Fibroblast of the aortic adventitia (primary cell): ENCODE data around the gene TPGS1. TPM values are rescaled to one million over a fixed set of nuclear protein-coding genes. Genes with fewer than 3 reads are reported as not detected.

ENCODE experiments used
- DNase-seq: peaks from one replicate; pipeline ENCODE4 v3.0.0-alpha.2; 2010; ENCODE audit warnings: low read depth
- H3K4me3 ChIP-seq: 2 replicates; pipeline ENCODE4 v1.5.1; 2011; ENCODE audit warnings: low read depth, mild to moderate bottlenecking, control low read depth, low read length, moderate library complexity
- total RNA-seq: library from RNA; depleted of rRNA; stranded (reverse); fragments of >200 nt; gene quantifications from 2 replicates; pipeline ENCODE4 v1.2.3, GENCODE V29; 2012; ENCODE audit warnings: low replicate concordance
- TF ChIP-seq, protein P1 (sequence below): IDR thresholded peaks from 2 replicates; pipeline ENCODE4 v1.5.1; 2011; ENCODE audit warnings: mild to moderate bottlenecking, low read length, control low read depth, inconsistent platforms; ENCODE audit not compliant: insufficient read depth

The TPGS1 gene
- total RNA-seq, 1 donor = 25.2 TPM

DNA sequence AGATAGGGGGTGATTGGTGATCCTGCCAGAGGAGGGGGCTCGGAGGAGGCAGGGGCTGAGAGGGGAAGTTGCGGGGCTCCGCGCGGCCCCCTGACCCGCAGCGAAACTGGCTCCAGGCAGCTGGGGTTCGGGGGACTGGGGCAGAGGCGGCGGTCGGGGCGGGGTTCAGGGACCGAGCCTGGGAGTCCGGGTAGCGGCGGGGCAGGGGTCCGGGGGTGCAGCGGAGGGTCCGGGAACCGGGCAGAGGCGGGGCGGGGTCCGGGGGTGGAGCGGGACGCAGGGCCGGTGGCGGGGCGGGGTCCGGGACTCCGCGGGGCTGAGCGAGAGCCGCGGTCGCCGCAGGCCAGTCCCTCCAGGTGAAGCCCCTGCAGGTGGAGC lies 9.8 kb upstream of the TPGS1 start:
- no peak overlapping the region for H3K4me3 ChIP-seq
- no peak for DNase-seq
- TF ChIP-seq, protein P1, sequence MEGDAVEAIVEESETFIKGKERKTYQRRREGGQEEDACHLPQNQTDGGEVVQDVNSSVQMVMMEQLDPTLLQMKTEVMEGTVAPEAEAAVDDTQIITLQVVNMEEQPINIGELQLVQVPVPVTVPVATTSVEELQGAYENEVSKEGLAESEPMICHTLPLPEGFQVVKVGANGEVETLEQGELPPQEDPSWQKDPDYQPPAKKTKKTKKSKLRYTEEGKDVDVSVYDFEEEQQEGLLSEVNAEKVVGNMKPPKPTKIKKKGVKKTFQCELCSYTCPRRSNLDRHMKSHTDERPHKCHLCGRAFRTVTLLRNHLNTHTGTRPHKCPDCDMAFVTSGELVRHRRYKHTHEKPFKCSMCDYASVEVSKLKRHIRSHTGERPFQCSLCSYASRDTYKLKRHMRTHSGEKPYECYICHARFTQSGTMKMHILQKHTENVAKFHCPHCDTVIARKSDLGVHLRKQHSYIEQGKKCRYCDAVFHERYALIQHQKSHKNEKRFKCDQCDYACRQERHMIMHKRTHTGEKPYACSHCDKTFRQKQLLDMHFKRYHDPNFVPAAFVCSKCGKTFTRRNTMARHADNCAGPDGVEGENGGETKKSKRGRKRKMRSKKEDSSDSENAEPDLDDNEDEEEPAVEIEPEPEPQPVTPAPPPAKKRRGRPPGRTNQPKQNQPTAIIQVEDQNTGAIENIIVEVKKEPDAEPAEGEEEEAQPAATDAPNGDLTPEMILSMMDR = no peak

DNA sequence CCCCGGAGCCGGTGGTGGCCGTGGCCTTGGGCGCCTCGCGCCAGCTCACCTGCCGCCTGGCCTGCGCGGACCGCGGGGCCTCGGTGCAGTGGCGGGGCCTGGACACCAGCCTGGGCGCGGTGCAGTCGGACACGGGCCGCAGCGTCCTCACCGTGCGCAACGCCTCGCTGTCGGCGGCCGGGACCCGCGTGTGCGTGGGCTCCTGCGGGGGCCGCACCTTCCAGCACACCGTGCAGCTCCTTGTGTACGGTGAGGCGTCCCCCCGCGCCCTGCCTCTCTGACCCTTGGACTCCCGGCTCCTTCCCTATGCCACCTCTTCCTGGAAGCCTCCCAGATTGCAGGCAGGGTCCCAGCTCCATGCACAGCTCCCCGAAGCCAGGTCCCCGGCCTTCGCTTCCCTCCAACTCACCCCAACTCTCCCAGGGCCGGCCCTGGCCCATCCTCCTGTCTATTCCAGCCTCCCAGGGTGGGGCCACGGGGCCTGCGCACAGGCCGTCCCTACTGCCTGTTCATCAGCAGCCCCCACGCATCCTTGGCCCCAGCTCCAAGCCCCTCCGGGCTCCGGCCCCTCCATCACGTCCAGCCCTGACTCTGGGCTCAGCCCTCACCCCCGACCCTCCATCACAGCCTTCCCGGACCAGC lies 9.3 kb upstream of the TPGS1 start:
- DNase-seq = no peak
- TF ChIP-seq, protein P1 = no peak
- no peak overlapping the region for H3K4me3 ChIP-seq

DNA sequence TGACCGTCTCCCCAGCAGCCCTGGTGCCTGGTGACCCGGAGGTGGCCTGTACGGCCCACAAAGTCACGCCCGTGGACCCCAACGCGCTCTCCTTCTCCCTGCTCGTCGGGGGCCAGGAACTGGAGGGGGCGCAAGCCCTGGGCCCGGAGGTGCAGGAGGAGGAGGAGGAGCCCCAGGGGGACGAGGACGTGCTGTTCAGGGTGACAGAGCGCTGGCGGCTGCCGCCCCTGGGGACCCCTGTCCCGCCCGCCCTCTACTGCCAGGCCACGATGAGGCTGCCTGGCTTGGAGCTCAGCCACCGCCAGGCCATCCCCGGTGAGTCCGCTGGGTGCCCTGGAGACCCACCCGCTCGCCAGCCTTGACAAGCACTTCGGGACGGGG lies 8.8 kb upstream of the TPGS1 start:
- H3K4me3 ChIP-seq = no peak overlapping the region
- TF ChIP-seq, protein P1 = no peak
- no peak for DNase-seq

DNA sequence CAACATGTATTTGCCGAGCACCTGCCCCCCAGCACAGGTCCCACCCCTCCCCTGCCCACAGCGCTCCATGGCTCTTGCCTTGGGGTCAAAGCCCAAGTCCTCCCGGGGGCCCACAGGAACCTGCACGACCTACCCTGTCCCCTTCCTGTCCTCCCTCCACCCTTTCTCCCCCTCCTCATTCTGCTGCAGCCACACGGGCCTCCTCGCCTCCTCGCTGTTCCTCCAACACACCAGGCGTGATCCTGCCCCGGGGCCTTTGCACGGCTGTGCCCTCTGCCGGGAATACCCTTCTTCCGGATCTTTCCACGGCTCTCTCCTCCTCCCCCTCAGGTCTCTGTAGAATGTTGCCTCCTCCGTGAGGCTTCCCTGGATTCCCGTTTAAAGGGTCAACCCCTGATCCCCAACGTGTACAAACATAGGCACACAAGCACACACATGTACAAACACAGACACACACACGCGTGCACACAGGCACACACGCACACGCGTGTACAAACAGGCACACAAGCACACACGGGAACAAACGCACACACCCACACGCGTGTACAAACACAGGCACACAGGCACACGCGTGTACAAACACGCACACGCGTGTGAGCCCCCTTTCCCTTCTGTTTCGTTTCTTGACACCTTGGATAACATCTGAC lies 8.2 kb upstream of the TPGS1 start:
- no peak for DNase-seq
- TF ChIP-seq, protein P1 = no peak

DNA sequence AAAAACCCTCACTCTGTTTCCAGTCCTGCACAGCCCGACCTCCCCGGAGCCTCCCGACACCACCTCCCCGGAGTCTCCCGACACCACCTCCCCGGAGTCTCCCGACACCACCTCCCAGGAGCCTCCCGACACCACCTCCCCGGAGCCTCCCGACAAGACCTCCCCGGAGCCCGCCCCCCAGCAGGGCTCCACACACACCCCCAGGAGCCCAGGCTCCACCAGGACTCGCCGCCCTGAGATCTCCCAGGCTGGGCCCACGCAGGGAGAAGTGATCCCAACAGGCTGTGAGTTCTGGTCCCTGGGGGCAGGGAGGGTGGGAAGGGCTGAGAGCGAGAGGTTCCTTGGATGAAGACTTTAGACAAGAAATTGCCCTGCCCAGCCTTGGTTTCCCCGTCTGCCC lies 5.7 kb upstream of the TPGS1 start:
- no peak overlapping the region for H3K4me3 ChIP-seq
- DNase-seq = no peak
- TF ChIP-seq, protein P1 = no peak

More for the DNA sequence above, 8.2 kb upstream of the TPGS1 start:
- H3K4me3 ChIP-seq = no peak overlapping the region

DNA sequence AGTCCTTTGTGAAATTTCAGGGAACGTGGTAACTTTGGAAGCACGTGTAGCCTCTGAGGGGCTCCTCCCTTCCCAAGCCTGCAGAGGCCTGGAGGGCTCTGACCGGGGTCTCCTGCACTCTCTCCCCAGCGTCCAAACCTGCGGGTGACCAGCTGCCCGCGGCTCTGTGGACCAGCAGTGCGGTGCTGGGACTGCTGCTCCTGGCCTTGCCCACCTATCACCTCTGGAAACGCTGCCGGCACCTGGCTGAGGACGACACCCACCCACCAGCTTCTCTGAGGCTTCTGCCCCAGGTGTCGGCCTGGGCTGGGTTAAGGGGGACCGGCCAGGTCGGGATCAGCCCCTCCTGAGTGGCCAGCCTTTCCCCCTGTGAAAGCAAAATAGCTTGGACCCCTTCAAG lies 2.7 kb upstream of the TPGS1 start:
- H3K4me3 ChIP-seq = no peak overlapping the region
- TF ChIP-seq, protein P1 = no peak
- DNase-seq = no peak
